Measurements from ENCODE around the gene RNF112. TPM values are rescaled to one million over a fixed set of nuclear protein-coding genes. Genes with fewer than 3 reads are reported as not detected.

The RNF112 gene
- total and polyA plus RNA-seq, 2 of the 8 experiments (the other 6 are each of a cell fraction or from before 2014, with no cell fraction given) = 1.1 to 2.2 TPM

- TF ChIP-seq CHD7 (IDR thresholded peaks at IDR 0.05; ENCODE audit: insufficient replicate concordance, low read length) (no peak), SP1 (IDR thresholded peaks at IDR 0.05; ENCODE audit: low read depth, low read length) (no peak), FOSL1 (IDR thresholded peaks at IDR 0.05; ENCODE audit: insufficient read depth, low read depth, low read length) (no peak)
Observed at GRCh38 chr17:19386974-19387920, 23.8 kb upstream of the RNF112 start, which contains the start of gene MFAP4 (continued).

Measured in H1 (cell line).